CD14-positive monocyte (primary cell): ENCODE results near the gene CABLES2. TPM values are rescaled to one million over a fixed set of nuclear protein-coding genes. Genes with fewer than 3 reads are reported as not detected.

Experiments
- DNase-seq, 3 donors: peaks; one replicate each; pipeline ENCODE4 v3.0.0-alpha.2; 2011 to 2022
- H2AFZ ChIP-seq: 2 replicates; pipeline ENCODE4 v1.6.0; 2012; ENCODE audit warnings: mild to moderate bottlenecking, low read depth, low read length, inconsistent platforms; ENCODE audit not compliant: insufficient read depth, poor library complexity, severe bottlenecking
- H3K27ac ChIP-seq, 2 donors: 1 replicate in 1 of 2; 2 replicates in 1 of 2; pipeline ENCODE4 v1.5.1; 2012 to 2013; ENCODE audit warnings: low read length in 2 of 2, control low read depth in 1 of 2, inconsistent platforms in 1 of 2, low read depth in 1 of 2, mild to moderate bottlenecking in 1 of 2
- H3K27me3 ChIP-seq, 2 donors: one replicate each; pipeline versions ENCODE4 v1.6.0 to v1.6.1; 2011 to 2013; ENCODE audit warnings: low read length in 2 of 2; ENCODE audit not compliant: control insufficient read depth in 2 of 2, insufficient read depth in 2 of 2
- H3K36me3 ChIP-seq, 2 donors: replicated peaks in 1 of 2; 1 replicate in 1 of 2; 2 replicates in 1 of 2; pipeline versions ENCODE4 v1.5.1 to v1.6.1; 2012 to 2013; ENCODE audit warnings: low read length in 2 of 2, control low read depth in 1 of 2, inconsistent platforms in 1 of 2, mild to moderate bottlenecking in 1 of 2; ENCODE audit not compliant: insufficient read depth in 2 of 2, control insufficient read depth in 1 of 2
- H3K4me1 ChIP-seq, 2 donors: 1 replicate in 1 of 2; 2 replicates in 1 of 2; pipeline versions ENCODE4 v1.5.1 to v1.6.1; 2012 to 2013; ENCODE audit warnings: low read length in 2 of 2, control low read depth in 1 of 2, inconsistent platforms in 1 of 2, mild to moderate bottlenecking in 1 of 2, moderate library complexity in 1 of 2; ENCODE audit not compliant: insufficient read depth in 2 of 2, control insufficient read depth in 1 of 2
- H3K4me2 ChIP-seq: replicated peaks from 2 replicates; pipeline ENCODE3; 2012; ENCODE audit warnings: low read length, moderate library complexity, mild to moderate bottlenecking; ENCODE audit not compliant: poor library complexity, severe bottlenecking; ENCODE audit errors: extremely low read depth
- H3K4me3 ChIP-seq, 3 experiments: fragments of 200-600 bp in 1 of 3; sonication (generic) in 1 of 3; replicated peaks in 1 of 3; 1 replicate in 2 of 3; 2 replicates in 1 of 3; pipeline ENCODE4 v1.5.1; 2011 to 2013; ENCODE audit warnings: low read length in 3 of 3, mild to moderate bottlenecking in 3 of 3, control low read depth in 2 of 3, low read depth in 2 of 3, inconsistent platforms in 1 of 3, moderate library complexity in 1 of 3
- H3K79me2 ChIP-seq: 2 replicates; pipeline ENCODE4 v1.6.0; 2012; ENCODE audit warnings: mild to moderate bottlenecking, control low read depth, inconsistent platforms, low read length, moderate library complexity; ENCODE audit not compliant: insufficient read depth
- H3K9ac ChIP-seq: 2 replicates; pipeline ENCODE4 v1.6.0; 2017; ENCODE audit warnings: low read length, mild to moderate bottlenecking; ENCODE audit not compliant: insufficient read depth, poor library complexity, severe bottlenecking
- H3K9me3 ChIP-seq, 2 donors: replicated peaks in 1 of 2; 1 replicate in 1 of 2; 2 replicates in 1 of 2; pipeline versions ENCODE4 v1.5.1 to v1.6.1; 2012 to 2013; ENCODE audit warnings: low read length in 2 of 2, control low read depth in 1 of 2; ENCODE audit not compliant: control insufficient read depth in 1 of 2, insufficient read depth in 1 of 2
- H4K20me1 ChIP-seq: 2 replicates; pipeline ENCODE4 v1.6.0; 2012; ENCODE audit warnings: mild to moderate bottlenecking, low read length, control low read depth, moderate library complexity; ENCODE audit not compliant: insufficient read depth
- H3K27ac Mint-ChIP-seq, 7 donors: one replicate each; pipeline ENCODE4 v1.8.0; 2020; ENCODE audit warnings: mild to moderate bottlenecking in 7 of 7, mixed read lengths in 7 of 7, moderate library complexity in 6 of 7, inconsistent platforms in 2 of 7
- H3K27me3 Mint-ChIP-seq, 3 donors: one replicate each; pipeline ENCODE4 v1.8.0; 2021 to 2022; ENCODE audit warnings: low read depth in 3 of 3, mild to moderate bottlenecking in 3 of 3, mixed read lengths in 3 of 3, moderate library complexity in 3 of 3, inconsistent platforms in 1 of 3
- H3K36me3 Mint-ChIP-seq, 2 donors: one replicate each; pipeline ENCODE4 v1.8.0; 2020; ENCODE audit warnings: mixed read lengths in 2 of 2, inconsistent platforms in 1 of 2, mild to moderate bottlenecking in 1 of 2
- H3K4me1 Mint-ChIP-seq: one replicate; pipeline ENCODE4 v1.8.0; 2020; ENCODE audit warnings: mild to moderate bottlenecking, mixed read lengths
- H3K4me3 Mint-ChIP-seq, 2 donors: one replicate each; pipeline ENCODE4 v1.8.0; 2020; ENCODE audit warnings: mild to moderate bottlenecking in 2 of 2, mixed read lengths in 2 of 2, moderate library complexity in 1 of 2
- H3K9me3 Mint-ChIP-seq, 7 donors: one replicate each; pipeline ENCODE4 v1.8.0; 2020 to 2022; ENCODE audit warnings: mixed read lengths in 7 of 7, mild to moderate bottlenecking in 6 of 7, moderate library complexity in 6 of 7, inconsistent platforms in 2 of 7
- WGBS: methylation state at CpG from one replicate; pipeline ENCODE4 v1.1.5; 2013; ENCODE audit warnings: missing lambda C conversion rate; ENCODE audit not compliant: insufficient coverage; 5-methylcytosine and 5-hydroxymethylcytosine counted together
- intact Hi-C, 2 donors: fragments of 100-400 bp; cut with micrococcal nuclease; formaldehyde crosslinking; loops; one replicate each; pipeline versions ENCODE4 v1.15.0 to v1.15.1; 2023
- polyA plus RNA-seq, 3 donors: library from polyadenylated mRNA; depleted of rRNA in 1 of 3; unstranded in 2 of 3; stranded (reverse) in 1 of 3; fragments of 300-500 nt in 2 of 3; fragments of >200 nt in 1 of 3; fragmentation: Illumina TruSeq in 2 of 3; gene quantifications; 1 replicate in 2 of 3; 2 replicates in 1 of 3; pipeline ENCODE4 v1.2.3, GENCODE V29; 2012 to 2021
- TF ChIP-seq, protein P1 (sequence below): fragments of 200-600 bp; IDR thresholded peaks from one replicate; pipeline ENCODE4 v1.8.0; 2022; ENCODE audit warnings: antibody characterized with exemption, mild to moderate bottlenecking

Gene CABLES2
- polyA plus RNA-seq, 3 donors: 0.60 to 4.0 (median 0.61) TPM

DNA sequence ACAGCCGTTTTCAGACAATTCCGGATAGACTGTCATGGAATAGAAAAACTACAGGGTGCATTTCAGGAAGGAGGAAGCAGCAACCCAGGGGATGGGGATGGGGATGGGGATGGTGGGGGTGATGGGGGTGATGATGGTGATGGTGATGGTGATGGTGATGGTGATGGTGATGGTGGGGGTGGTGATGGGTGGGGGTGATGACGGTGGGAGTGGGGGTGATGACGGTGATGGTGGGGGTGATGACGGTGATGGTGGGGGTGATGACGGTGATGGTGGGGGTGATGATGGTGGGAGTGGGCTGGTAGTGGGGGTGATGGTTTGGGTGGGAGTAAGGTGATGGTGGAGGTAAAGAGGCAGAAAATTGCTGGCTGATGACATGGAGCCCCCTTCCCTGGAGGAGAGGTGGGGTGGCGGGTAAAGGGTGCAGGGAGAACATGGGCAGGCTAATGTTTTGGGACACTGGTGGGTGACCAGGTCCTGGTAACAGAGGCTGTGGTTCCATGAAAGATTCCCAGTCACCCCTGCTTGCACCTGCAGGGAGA lies 57.5 kb downstream of the CABLES2 start:
- no peak for DNase-seq
- intact Hi-C loops: no loop called here
- Mint-ChIP-seq H3K4me1 (no peaks in the 10 kb centered on the region), H3K36me3 (no peaks in the 10 kb centered on the region), H3K27ac (no peak overlapping the region), H3K27me3 (peaks cover 0 to 2% (median 2%) of the 10 kb centered on the region in 3 donors), H3K4me3 (no peak overlapping the region), H3K9me3 (peaks cover 3 to 13% (median 9%) of the 10 kb centered on the region in 7 donors)
- 93% methylated on average over 3 of the region's 7 CpGs for WGBS
- TF ChIP-seq, protein P1, sequence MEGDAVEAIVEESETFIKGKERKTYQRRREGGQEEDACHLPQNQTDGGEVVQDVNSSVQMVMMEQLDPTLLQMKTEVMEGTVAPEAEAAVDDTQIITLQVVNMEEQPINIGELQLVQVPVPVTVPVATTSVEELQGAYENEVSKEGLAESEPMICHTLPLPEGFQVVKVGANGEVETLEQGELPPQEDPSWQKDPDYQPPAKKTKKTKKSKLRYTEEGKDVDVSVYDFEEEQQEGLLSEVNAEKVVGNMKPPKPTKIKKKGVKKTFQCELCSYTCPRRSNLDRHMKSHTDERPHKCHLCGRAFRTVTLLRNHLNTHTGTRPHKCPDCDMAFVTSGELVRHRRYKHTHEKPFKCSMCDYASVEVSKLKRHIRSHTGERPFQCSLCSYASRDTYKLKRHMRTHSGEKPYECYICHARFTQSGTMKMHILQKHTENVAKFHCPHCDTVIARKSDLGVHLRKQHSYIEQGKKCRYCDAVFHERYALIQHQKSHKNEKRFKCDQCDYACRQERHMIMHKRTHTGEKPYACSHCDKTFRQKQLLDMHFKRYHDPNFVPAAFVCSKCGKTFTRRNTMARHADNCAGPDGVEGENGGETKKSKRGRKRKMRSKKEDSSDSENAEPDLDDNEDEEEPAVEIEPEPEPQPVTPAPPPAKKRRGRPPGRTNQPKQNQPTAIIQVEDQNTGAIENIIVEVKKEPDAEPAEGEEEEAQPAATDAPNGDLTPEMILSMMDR: no peak
- Histone ChIP-seq H3K79me2 (no peaks in the 10 kb centered on the region), H3K4me1 (no peaks in the 10 kb centered on the region), H3K9ac (no peak overlapping the region), H2AFZ (no peak overlapping the region), H4K20me1 (no peaks in the 10 kb centered on the region), H3K9me3 (no peaks in the 10 kb centered on the region), H3K27ac (no peak overlapping the region), H3K27me3 (no peaks in the 10 kb centered on the region), H3K4me2 (no peak overlapping the region), H3K4me3 (no peak overlapping the region), H3K36me3 (no peaks in the 10 kb centered on the region)

GRCh38 chr20:62348604-62349003 lies 58.5 kb downstream of the CABLES2 start:
- H3K36me3 ChIP-seq: no peaks in the 10 kb centered on the region

More at GRCh38 chr20:62348604-62349003, 58.5 kb downstream of the CABLES2 start:
- no peak overlapping the region for H3K9ac ChIP-seq
- H2AFZ ChIP-seq: no peak overlapping the region
- TF ChIP-seq, protein P1: no peak
- no peaks in the 10 kb centered on the region for H3K4me1 ChIP-seq
- Mint-ChIP-seq H3K27ac (no peak overlapping the region), H3K9me3 (peaks cover 3 to 13% (median 9%) of the 10 kb centered on the region in 7 donors), H3K36me3 (no peaks in the 10 kb centered on the region), H3K27me3 (peaks cover 2% of the 10 kb centered on the region in 3 donors), H3K4me1 (no peaks in the 10 kb centered on the region), H3K4me3 (no peak overlapping the region)
- no peaks in the 10 kb centered on the region for H3K9me3 ChIP-seq
- DNase-seq: no peak
- no CpG with 5 or more reads among the region's 1 CpG for WGBS
- no peak overlapping the region for H3K4me2 ChIP-seq
- H3K27ac ChIP-seq: no peak overlapping the region
- no peaks in the 10 kb centered on the region for H4K20me1 ChIP-seq
- no peaks in the 10 kb centered on the region for H3K27me3 ChIP-seq
- H3K79me2 ChIP-seq: no peaks in the 10 kb centered on the region
- no peak overlapping the region for H3K4me3 ChIP-seq
- intact Hi-C loops: no loop called here
